Lower lobe of right lung (tissue), 2 donors: ENCODE measurements around the gene CDHR1. TPM values are rescaled to one million over a fixed set of nuclear protein-coding genes. Genes with fewer than 3 reads are reported as not detected.

Source experiments
- ATAC-seq, 2 donors: fragments of 200-7000 bp; cut with Tn5 transposase; one replicate each; pipeline ENCODE4 v1.9.1; 2020 to 2022; ENCODE audit warnings: mild to moderate bottlenecking in 2 of 2, moderate library complexity in 2 of 2
- DNase-seq: peaks from one replicate; pipeline ENCODE4 v3.0.0-alpha.2; 2020
- H3K27ac ChIP-seq: fragments of 200-600 bp; one replicate; pipeline ENCODE4 v1.8.0; 2022
- H3K27me3 ChIP-seq: fragments of 200-600 bp; one replicate; pipeline ENCODE4 v1.8.0; 2022; ENCODE audit warnings: low read depth
- H3K36me3 ChIP-seq: fragments of 200-600 bp; one replicate; pipeline ENCODE4 v1.8.0; 2022; ENCODE audit warnings: mild to moderate bottlenecking
- H3K4me1 ChIP-seq: fragments of 200-600 bp; one replicate; pipeline ENCODE4 v1.8.0; 2022
- H3K4me3 ChIP-seq: fragments of 200-600 bp; one replicate; pipeline ENCODE4 v1.8.0; 2022; ENCODE audit warnings: mild to moderate bottlenecking
- H3K9me3 ChIP-seq: fragments of 200-600 bp; one replicate; pipeline ENCODE4 v1.8.0; 2022
- CTCF ChIP-seq: fragments of 200-600 bp; IDR thresholded peaks from one replicate; pipeline ENCODE4 v1.8.0; 2022; ENCODE audit warnings: antibody characterized with exemption, mild to moderate bottlenecking
- intact Hi-C: fragments of 100-400 bp; cut with DNase I; formaldehyde crosslinking; loops from one replicate; pipeline ENCODE4 v1.11.0; 2022
- total RNA-seq: library from RNA; stranded (reverse); fragmentation: NEBNext Ultra II Directional; extraction: Animal tissue kit (Norgen Biotek cat#: 25700); gene quantifications from one replicate; pipeline ENCODE4 v1.2.1, GENCODE V29; 2021
- donor health status: DM: no; HTN: yes; CAD: no; lungs with severe emphysema.

The CDHR1 gene
- total RNA-seq, 1 donor from 2014 or later: 0.24 TPM

DNA sequence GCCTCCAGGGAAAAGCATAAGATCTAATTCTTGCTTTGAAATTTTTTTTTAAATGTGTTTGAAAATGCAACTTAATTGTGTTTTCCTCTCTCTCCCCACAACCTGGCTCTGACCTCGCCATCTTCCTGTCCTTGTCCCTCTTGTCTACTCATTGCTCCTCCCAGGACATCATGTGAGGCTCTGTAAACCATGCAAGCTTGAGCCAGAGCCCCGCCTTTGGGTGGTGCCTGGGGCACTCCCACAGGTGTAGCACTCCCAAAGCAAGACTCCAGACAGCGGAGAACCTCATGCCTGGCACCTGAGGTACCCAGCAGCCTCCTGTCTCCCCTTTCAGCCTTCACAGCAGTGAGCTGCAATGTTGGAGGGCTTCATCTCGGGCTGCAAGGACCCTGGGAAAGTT is 9.8 kb upstream of the CDHR1 start:
- Histone ChIP-seq H3K27me3 (peaks cover 7% of the 10 kb centered on the region), H3K9me3 (no peaks in the 10 kb centered on the region), H3K4me3 (no peak overlapping the region), H3K4me1 (no peaks in the 10 kb centered on the region), H3K27ac (no peak overlapping the region), H3K36me3 (no peaks in the 10 kb centered on the region)
- DNase-seq (no peak), ATAC-seq (no peak)
- intact Hi-C loops: no loop called here
- no peak for TF ChIP-seq CTCF

- intact Hi-C loops: no loop called here
- Histone ChIP-seq H3K4me3 (no peak overlapping the region), H3K27ac (no peak overlapping the region), H3K36me3 (no peaks in the 10 kb centered on the region), H3K27me3 (peaks cover 11% of the 10 kb centered on the region), H3K9me3 (no peaks in the 10 kb centered on the region), H3K4me1 (no peaks in the 10 kb centered on the region)
- DNase-seq (no peak), ATAC-seq (no peak)
- no peak for TF ChIP-seq CTCF
Observed at GRCh38 chr10:84185526-84186175, 8.7 kb upstream of the CDHR1 start.

- H3K27me3 ChIP-seq: peaks cover 24% of the 10 kb centered on the region
- DNase-seq (no peak), ATAC-seq (no peak)
- H3K4me1 ChIP-seq: no peaks in the 10 kb centered on the region
- H3K9me3 ChIP-seq: no peaks in the 10 kb centered on the region
- H3K4me3 ChIP-seq: no peak overlapping the region
- H3K27ac ChIP-seq: no peak overlapping the region
- no peak for TF ChIP-seq CTCF
- intact Hi-C loops: no loop called here
- H3K36me3 ChIP-seq: no peaks in the 10 kb centered on the region
Observed at GRCh38 chr10:84188815-84189214, 5.5 kb upstream of the CDHR1 start.

GRCh38 chr10:84190621-84191020 is 3.7 kb upstream of the CDHR1 start:
- Histone ChIP-seq H3K4me1 (peaks cover 13% of the 10 kb centered on the region), H3K27me3 (peaks cover 38% of the 10 kb centered on the region), H3K36me3 (no peaks in the 10 kb centered on the region), H3K4me3 (no peak overlapping the region), H3K9me3 (no peaks in the 10 kb centered on the region), H3K27ac (no peak overlapping the region)
- TF ChIP-seq CTCF: no peak
- intact Hi-C loops: no loop called here
- ATAC-seq (no peak), DNase-seq (no peak)

DNA sequence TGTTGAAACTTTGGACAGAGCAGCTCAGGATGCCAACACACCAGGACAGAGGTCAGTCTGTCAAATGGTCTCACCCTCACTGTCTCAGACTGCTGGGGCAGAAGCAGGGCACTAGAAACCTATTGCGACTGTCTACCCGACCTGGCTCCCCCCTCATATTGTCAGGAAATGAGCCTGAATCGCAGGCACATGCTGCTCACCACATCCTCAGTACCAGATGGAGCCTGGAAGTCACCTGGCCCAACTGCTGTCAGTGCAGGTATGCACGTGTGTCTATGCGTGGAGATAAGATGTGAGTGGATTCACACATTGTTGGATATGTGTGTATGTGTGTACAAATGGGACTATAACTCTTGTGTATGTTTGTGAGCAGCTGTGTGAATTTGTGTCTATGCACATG is 3.2 kb upstream of the CDHR1 start:
- Histone ChIP-seq H3K36me3 (no peaks in the 10 kb centered on the region), H3K27ac (no peak overlapping the region), H3K9me3 (no peaks in the 10 kb centered on the region), H3K4me1 (peaks cover 13% of the 10 kb centered on the region), H3K27me3 (peaks cover 40% of the 10 kb centered on the region), H3K4me3 (no peak overlapping the region)
- ATAC-seq (no peak), DNase-seq (no peak)
- intact Hi-C loops: no loop called here
- TF ChIP-seq CTCF: no peak
